ENCODE results near the gene ZNF765. TPM values are rescaled to one million over a fixed set of nuclear protein-coding genes. Genes with fewer than 3 reads are reported as not detected.
A peak's percentile ranks its signal among the peaks of the same experiment; 100 is the strongest.
"Not testable (repeated sequence)": the region's sequence is repeated elsewhere in the genome, so short reads cannot be mapped to it uniquely, and the experiment has no call there.

Gene ZNF765
- total RNA-seq, 1 experiment from 2014 or later = 26.9 TPM

DNA sequence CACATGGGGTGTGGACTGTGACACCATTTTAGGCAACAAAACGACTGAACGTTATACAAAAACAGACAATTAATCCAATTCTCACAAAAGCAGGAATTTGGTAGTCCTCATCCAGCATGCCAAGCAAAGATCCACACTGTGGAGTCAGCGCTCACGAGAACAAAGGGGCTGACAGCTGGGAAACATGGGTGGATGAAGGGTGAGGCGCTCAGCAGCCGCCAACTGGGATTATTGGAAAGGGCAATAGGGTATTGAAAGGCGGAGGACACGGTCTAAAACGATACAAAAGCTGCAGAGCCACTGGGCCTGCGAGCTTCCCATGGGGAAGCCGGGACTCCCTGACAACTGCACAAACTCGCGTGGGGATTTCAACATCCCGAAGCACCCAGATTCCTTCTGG lies 67.9 kb downstream of the ZNF765 start:
- Histone ChIP-seq H3K36me3 (ENCODE audit: insufficient read depth, low read length) (peaks cover 10% of the 10 kb centered on the region; the same call in 1 of the 2 replicates), H3K4me1 (ENCODE audit: low read length) (no peaks in the 10 kb centered on the region), H3K4me3 (ENCODE audit: low read length) (no peak overlapping the region), H3K79me2 (ENCODE audit: low read length) (peaks cover 3% of the 10 kb centered on the region; the same call in 1 of the 2 replicates), H2AFZ (ENCODE audit: low read length) (no peak overlapping the region), H3K27me3 (ENCODE audit: low read length) (no peaks in the 10 kb centered on the region), H3K9me2 (replicated peaks; ENCODE audit: insufficient read depth, low read length) (no peaks in the 10 kb centered on the region), H3K4me2 (ENCODE audit: low read depth, low read length, poor library complexity, severe bottlenecking) (no peak overlapping the region), H4K20me1 (ENCODE audit: insufficient read depth, low read depth, low read length) (no peaks in the 10 kb centered on the region), H3K27ac (ENCODE audit: low read length) (no peak overlapping the region), H3K9ac (ENCODE audit: low read length) (no peak overlapping the region), H3K9me3 (ENCODE audit: low read length) (peaks cover 18% of the 10 kb centered on the region)
- DNase-seq = no peak

GRCh38 chr19:53463263-53463662 lies 68.3 kb downstream of the ZNF765 start:
- Histone ChIP-seq H3K4me2 (ENCODE audit: low read depth, low read length, poor library complexity, severe bottlenecking) (no peak overlapping the region), H3K79me2 (ENCODE audit: low read length) (peaks cover 6% of the 10 kb centered on the region), H3K4me3 (ENCODE audit: low read length) (no peak overlapping the region), H3K9ac (ENCODE audit: low read length) (no peak overlapping the region), H3K4me1 (ENCODE audit: low read length) (peaks cover 1% of the 10 kb centered on the region; the same call in 1 of the 2 replicates), H4K20me1 (ENCODE audit: insufficient read depth, low read depth, low read length) (no peaks in the 10 kb centered on the region), H3K9me3 (ENCODE audit: low read length) (peaks cover 14% of the 10 kb centered on the region), H3K36me3 (ENCODE audit: insufficient read depth, low read length) (peaks cover 6% of the 10 kb centered on the region; the same call in 1 of the 2 replicates), H3K27ac (ENCODE audit: low read length) (no peak overlapping the region), H2AFZ (ENCODE audit: low read length) (no peak overlapping the region), H3K27me3 (ENCODE audit: low read length) (no peaks in the 10 kb centered on the region), H3K9me2 (replicated peaks; ENCODE audit: insufficient read depth, low read length) (no peaks in the 10 kb centered on the region)
- DNase-seq = peak; percentile 56

GRCh38 chr19:53466726-53467484 lies 72.0 kb downstream of the ZNF765 start:
- Histone ChIP-seq H3K79me2 (ENCODE audit: low read length) (peaks cover 38% of the 10 kb centered on the region), H3K4me2 (ENCODE audit: low read depth, low read length, poor library complexity, severe bottlenecking) (peak overlapping the region; percentile 78), H3K9me3 (ENCODE audit: low read length) (peaks cover 10% of the 10 kb centered on the region), H3K36me3 (ENCODE audit: insufficient read depth, low read length) (peaks cover 22% of the 10 kb centered on the region), H3K9me2 (replicated peaks; ENCODE audit: insufficient read depth, low read length) (no peaks in the 10 kb centered on the region), H3K27me3 (ENCODE audit: low read length) (no peaks in the 10 kb centered on the region), H2AFZ (ENCODE audit: low read length) (no peak overlapping the region), H3K9ac (ENCODE audit: low read length) (no peak overlapping the region), H3K4me1 (ENCODE audit: low read length) (peaks cover 5% of the 10 kb centered on the region; the same call in 1 of the 2 replicates), H4K20me1 (ENCODE audit: insufficient read depth, low read depth, low read length) (no peaks in the 10 kb centered on the region), H3K27ac (ENCODE audit: low read length) (no peak overlapping the region), H3K4me3 (ENCODE audit: low read length) (peak overlapping the region; percentile 79; the same call in 1 of the 2 replicates)
- no peak for DNase-seq

DNA sequence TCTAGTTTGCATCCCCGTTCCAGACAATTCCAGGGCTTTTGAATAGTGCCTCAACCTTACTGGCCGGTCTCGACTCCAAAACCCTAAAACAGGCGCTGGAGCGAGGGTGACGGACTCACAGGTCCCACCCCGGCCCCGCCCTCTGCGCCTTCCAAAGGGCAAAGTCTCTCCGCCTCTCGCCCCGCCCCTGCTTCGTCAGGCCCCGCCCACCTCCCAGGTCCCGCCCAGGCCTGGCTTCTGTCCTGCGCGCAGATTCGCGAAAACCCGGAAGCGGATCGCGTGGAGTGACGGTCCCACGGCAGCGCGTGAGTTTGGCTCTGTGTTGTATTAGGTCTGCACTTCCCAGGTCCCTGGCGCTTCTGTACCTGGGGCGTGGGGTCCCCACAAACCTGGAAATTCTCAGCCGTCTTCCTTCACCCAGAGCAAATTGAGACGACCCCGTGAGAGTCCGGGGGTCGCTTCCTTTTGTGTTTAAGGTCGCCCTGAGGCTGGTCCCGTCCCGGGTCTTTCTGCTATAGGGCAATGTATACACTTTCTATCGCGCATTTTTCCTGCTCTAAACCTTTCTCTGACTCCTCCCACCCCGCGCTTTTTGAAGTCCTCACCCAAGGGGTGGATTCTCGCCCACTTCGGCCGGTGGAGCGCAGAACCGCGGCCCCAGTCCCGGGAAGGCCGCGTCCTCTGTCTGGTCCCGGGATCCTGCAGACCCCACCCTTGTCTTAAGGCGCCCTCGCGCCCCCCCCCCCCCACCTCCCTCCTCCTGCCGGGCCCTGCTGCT lies 72.7 kb downstream of the ZNF765 start, which contains the start of gene ZNF813:
Gene ZNF813, plus strand, starts transcription at position 249 of the 778 bp plus-strand sequence. CDS start 16,090 bp downstream, outside the sequence.
- Histone ChIP-seq H3K9me2 (replicated peaks; ENCODE audit: insufficient read depth, low read length) (no peaks in the 10 kb centered on the region), H3K9ac (ENCODE audit: low read length) (peak within 1 kb of the TSS; percentile 80), H3K4me2 (ENCODE audit: low read depth, low read length, poor library complexity, severe bottlenecking) (peak within 1 kb of the TSS; percentile 78), H4K20me1 (ENCODE audit: insufficient read depth, low read depth, low read length) (no peaks in the 10 kb centered on the region), H3K9me3 (ENCODE audit: low read length) (peaks cover 13% of the 10 kb centered on the region), H3K4me3 (ENCODE audit: low read length) (peak within 1 kb of the TSS; percentile 79), H2AFZ (ENCODE audit: low read length) (peak within 1 kb of the TSS; percentile 88; the same call in 1 of the 2 replicates), H3K4me1 (ENCODE audit: low read length) (peaks cover 5% of the 10 kb centered on the region; the same call in 1 of the 2 replicates), H3K79me2 (ENCODE audit: low read length) (peaks cover 46% of the 10 kb centered on the region), H3K36me3 (ENCODE audit: insufficient read depth, low read length) (peaks cover 30% of the 10 kb centered on the region), H3K27ac (ENCODE audit: low read length) (no peak within 1 kb of the TSS), H3K27me3 (ENCODE audit: low read length) (no peaks in the 10 kb centered on the region)
- peak; percentile 96 for DNase-seq

DNA sequence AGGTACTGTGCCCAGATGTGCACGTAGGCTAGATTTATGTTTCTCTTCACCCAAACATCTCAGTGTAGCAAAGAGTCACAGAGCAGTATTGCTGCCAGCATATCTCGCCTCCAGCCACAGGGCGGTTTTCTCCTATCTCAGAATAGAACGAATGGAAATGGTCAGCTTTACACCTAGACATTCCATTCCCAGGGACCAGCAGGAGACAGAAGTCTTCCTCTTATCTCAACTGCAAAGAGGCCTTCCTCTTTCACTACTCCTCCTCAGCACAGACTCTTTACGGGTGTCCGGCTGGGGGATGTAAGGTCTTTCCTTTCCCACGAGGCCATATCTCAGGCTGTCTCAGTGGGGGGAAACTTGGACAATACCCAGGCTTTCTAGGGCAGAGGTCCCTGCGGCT lies 73.7 kb downstream of the ZNF765 start:
- H3K27ac ChIP-seq (ENCODE audit: low read length); H3K9me3 ChIP-seq (ENCODE audit: low read length); H4K20me1 ChIP-seq (ENCODE audit: insufficient read depth, low read depth, low read length); H3K4me1 ChIP-seq (ENCODE audit: low read length); H2AFZ ChIP-seq (ENCODE audit: low read length); H3K27me3 ChIP-seq (ENCODE audit: low read length); H3K9me2 ChIP-seq (replicated peaks; ENCODE audit: insufficient read depth, low read length); DNase-seq: not testable (repeated sequence)
- Histone ChIP-seq H3K9ac (ENCODE audit: low read length) (peak overlapping the region; percentile 80), H3K36me3 (ENCODE audit: insufficient read depth, low read length) (peaks cover 38% of the 10 kb centered on the region), H3K4me2 (ENCODE audit: low read depth, low read length, poor library complexity, severe bottlenecking) (peak overlapping the region; percentile 78), H3K4me3 (ENCODE audit: low read length) (peak overlapping the region; percentile 79), H3K79me2 (ENCODE audit: low read length) (peaks cover 55% of the 10 kb centered on the region)

GRCh38 chr19:53471916-53472315 lies 77.0 kb downstream of the ZNF765 start:
- no peak for DNase-seq

DNA sequence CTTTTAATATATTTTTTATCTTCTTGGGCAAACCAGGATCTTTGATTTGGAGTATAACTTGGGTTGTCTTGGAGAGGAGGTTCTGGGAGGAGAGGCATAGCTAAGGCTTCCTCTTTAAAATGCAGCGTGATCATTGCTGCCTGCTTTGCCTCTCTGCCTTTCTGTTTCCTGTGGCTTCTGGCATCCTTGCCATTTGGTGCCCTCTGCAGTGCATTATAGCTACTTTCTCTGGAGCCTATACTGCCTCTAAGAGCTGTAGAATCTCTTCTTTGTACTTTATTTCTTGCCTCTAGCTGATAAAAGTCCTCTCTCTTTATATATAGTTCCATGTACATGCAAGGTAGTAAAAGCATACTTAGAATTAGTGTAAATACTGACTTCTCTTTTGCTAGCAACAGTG lies 79.9 kb downstream of the ZNF765 start:
- not testable (repeated sequence) for H2AFZ ChIP-seq (ENCODE audit: low read length); H4K20me1 ChIP-seq (ENCODE audit: insufficient read depth, low read depth, low read length); H3K9ac ChIP-seq (ENCODE audit: low read length); H3K27me3 ChIP-seq (ENCODE audit: low read length); H3K4me1 ChIP-seq (ENCODE audit: low read length); H3K4me2 ChIP-seq (ENCODE audit: low read depth, low read length, poor library complexity, severe bottlenecking); H3K9me2 ChIP-seq (replicated peaks; ENCODE audit: insufficient read depth, low read length); H3K4me3 ChIP-seq (ENCODE audit: low read length); H3K27ac ChIP-seq (ENCODE audit: low read length)
- Histone ChIP-seq H3K9me3 (ENCODE audit: low read length) (peaks cover 21% of the 10 kb centered on the region), H3K79me2 (ENCODE audit: low read length) (peaks cover 70% of the 10 kb centered on the region), H3K36me3 (ENCODE audit: insufficient read depth, low read length) (peaks cover 81% of the 10 kb centered on the region)
- peak; percentile 71 for DNase-seq

More at GRCh38 chr19:53471916-53472315, 77.0 kb downstream of the ZNF765 start:
- H3K9ac ChIP-seq (ENCODE audit: low read length) = no peak overlapping the region
- H2AFZ ChIP-seq (ENCODE audit: low read length) = no peak overlapping the region
- peaks cover 9% of the 10 kb centered on the region for H3K9me3 ChIP-seq (ENCODE audit: low read length)
- no peaks in the 10 kb centered on the region for H3K9me2 ChIP-seq (replicated peaks; ENCODE audit: insufficient read depth, low read length)
- H4K20me1 ChIP-seq (ENCODE audit: insufficient read depth, low read depth, low read length) = no peaks in the 10 kb centered on the region
- peaks cover 61% of the 10 kb centered on the region for H3K36me3 ChIP-seq (ENCODE audit: insufficient read depth, low read length)
- peaks cover 83% of the 10 kb centered on the region for H3K79me2 ChIP-seq (ENCODE audit: low read length)
- H3K4me3 ChIP-seq (ENCODE audit: low read length) = no peak overlapping the region
- H3K4me2 ChIP-seq (ENCODE audit: low read depth, low read length, poor library complexity, severe bottlenecking) = no peak overlapping the region
- H3K4me1 ChIP-seq (ENCODE audit: low read length) = peaks cover 5% of the 10 kb centered on the region; the same call in 1 of the 2 replicates
- H3K27me3 ChIP-seq (ENCODE audit: low read length) = no peaks in the 10 kb centered on the region
- no peak overlapping the region for H3K27ac ChIP-seq (ENCODE audit: low read length)

- peaks cover 66% of the 10 kb centered on the region for H3K79me2 ChIP-seq (ENCODE audit: low read length)
These were observed 80.5 kb downstream of the ZNF765 start for GRCh38 chr19:53475470-53475869.

More at GRCh38 chr19:53475470-53475869, 80.5 kb downstream of the ZNF765 start:
- H3K27me3 ChIP-seq (ENCODE audit: low read length); H2AFZ ChIP-seq (ENCODE audit: low read length); H4K20me1 ChIP-seq (ENCODE audit: insufficient read depth, low read depth, low read length); H3K4me3 ChIP-seq (ENCODE audit: low read length); H3K27ac ChIP-seq (ENCODE audit: low read length); H3K4me1 ChIP-seq (ENCODE audit: low read length); DNase-seq; H3K4me2 ChIP-seq (ENCODE audit: low read depth, low read length, poor library complexity, severe bottlenecking); H3K9ac ChIP-seq (ENCODE audit: low read length); H3K9me2 ChIP-seq (replicated peaks; ENCODE audit: insufficient read depth, low read length): not testable (repeated sequence)
- Histone ChIP-seq H3K9me3 (ENCODE audit: low read length) (peaks cover 27% of the 10 kb centered on the region), H3K36me3 (ENCODE audit: insufficient read depth, low read length) (peaks cover 82% of the 10 kb centered on the region)

Data from Karpas-422 (cell line).